ENCODE results near the gene CDH11. TPM values are rescaled to one million over a fixed set of nuclear protein-coding genes. Genes with fewer than 3 reads are reported as not detected.

Gene CDH11
- total RNA-seq, 4 donors from 2014 or later, result 22.4 to 47.8 (median 35.6) TPM

DNA sequence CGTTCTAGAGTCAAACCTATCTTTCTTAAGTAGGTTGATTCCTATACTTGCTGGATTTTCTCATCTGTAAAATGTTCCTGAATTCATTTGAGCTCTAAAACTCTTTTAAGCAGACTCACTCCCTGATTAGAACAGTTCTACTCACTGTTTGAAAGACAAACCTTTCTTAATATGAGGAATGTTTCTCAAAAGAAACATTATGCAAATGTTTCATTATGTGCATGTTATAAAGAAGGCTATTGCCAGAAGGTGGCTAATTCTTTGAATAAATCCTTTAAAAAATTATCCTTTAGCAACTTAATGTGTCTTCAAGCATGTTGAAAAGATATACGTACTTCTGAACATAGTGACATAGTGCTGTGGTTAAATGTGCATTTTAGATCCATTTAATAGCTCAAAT is 124.1 kb downstream of the CDH11 start:
- TF ChIP-seq EP300 (IDR thresholded peaks at IDR 0.05) (no peak), POLR2A (IDR thresholded peaks at IDR 0.05; ENCODE audit: low read depth) (no peak), POLR2AphosphoS5 (IDR thresholded peaks at IDR 0.05) (no peak)
- TF ChIP-seq, protein P1, sequence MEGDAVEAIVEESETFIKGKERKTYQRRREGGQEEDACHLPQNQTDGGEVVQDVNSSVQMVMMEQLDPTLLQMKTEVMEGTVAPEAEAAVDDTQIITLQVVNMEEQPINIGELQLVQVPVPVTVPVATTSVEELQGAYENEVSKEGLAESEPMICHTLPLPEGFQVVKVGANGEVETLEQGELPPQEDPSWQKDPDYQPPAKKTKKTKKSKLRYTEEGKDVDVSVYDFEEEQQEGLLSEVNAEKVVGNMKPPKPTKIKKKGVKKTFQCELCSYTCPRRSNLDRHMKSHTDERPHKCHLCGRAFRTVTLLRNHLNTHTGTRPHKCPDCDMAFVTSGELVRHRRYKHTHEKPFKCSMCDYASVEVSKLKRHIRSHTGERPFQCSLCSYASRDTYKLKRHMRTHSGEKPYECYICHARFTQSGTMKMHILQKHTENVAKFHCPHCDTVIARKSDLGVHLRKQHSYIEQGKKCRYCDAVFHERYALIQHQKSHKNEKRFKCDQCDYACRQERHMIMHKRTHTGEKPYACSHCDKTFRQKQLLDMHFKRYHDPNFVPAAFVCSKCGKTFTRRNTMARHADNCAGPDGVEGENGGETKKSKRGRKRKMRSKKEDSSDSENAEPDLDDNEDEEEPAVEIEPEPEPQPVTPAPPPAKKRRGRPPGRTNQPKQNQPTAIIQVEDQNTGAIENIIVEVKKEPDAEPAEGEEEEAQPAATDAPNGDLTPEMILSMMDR (IDR thresholded peaks at IDR 0.05), result no peak
- Histone ChIP-seq H3K4me1 (no peaks in the 10 kb centered on the region), H3K27ac (replicated peaks in 1 of 4) (no peak overlapping the region), H3K4me3 (no peak overlapping the region), H3K27me3 (no peaks in the 10 kb centered on the region), H3K9me3 (no peaks in the 10 kb centered on the region), H3K36me3 (peaks cover 0 to 23% (median 6%) of the 10 kb centered on the region in 4 donors)
- no peak for DNase-seq (ENCODE audit: extremely low spot score)
- WGBS, result 87% methylated on average over 2 of the region's 2 CpGs
- intact Hi-C loops (cut with DNase I), result no loop called here

DNA sequence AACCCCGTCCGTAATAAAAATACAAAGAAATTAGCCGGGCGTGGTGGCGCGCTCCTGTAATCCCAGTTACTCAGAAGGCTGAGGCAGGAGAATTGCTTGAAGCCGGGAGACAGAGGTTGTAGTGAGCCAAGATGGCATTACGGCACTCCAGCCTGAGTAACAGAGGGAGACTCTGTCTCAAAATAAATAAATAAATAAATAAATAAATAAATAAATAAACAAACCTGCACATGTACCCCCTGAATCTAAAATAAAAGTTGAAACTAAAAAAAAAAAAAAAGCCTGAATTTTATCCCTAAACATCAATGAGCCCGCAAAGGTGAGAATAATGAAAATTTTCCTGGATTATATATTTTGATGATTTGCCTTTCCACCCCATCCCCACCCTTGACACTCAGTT is 124.7 kb downstream of the CDH11 start:
- no peaks in the 10 kb centered on the region for H3K27me3 ChIP-seq

DNA sequence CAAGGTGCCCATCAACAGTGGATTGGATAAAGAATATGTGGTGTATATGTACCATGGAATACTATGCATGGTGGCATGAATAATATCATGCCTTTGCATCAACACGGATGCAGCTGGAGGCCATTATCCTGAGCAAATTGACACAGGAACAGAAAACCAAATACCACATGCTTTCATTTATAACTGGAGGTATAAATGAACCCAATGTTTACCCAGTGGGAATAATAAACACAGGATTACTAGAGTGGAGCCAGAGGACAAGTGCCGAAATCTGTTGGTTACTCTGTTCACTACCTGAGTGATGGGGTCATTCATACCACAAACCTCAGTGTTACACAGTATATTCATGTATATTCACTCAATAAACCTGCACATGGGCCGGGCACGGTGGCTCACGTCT is 125.2 kb downstream of the CDH11 start:
- H3K36me3 ChIP-seq, result peaks cover 0 to 34% (median 6%) of the 10 kb centered on the region in 4 donors
- no peak overlapping the region for H3K27ac ChIP-seq (replicated peaks in 1 of 4)
- 96% methylated on average over 5 of the region's 5 CpGs for WGBS
- H3K4me3 ChIP-seq, result no peak overlapping the region
- no peaks in the 10 kb centered on the region for H3K9me3 ChIP-seq
- H3K4me1 ChIP-seq, result no peaks in the 10 kb centered on the region
- TF ChIP-seq POLR2A (IDR thresholded peaks at IDR 0.05; ENCODE audit: low read depth) (no peak), POLR2AphosphoS5 (IDR thresholded peaks at IDR 0.05) (no peak), EP300 (IDR thresholded peaks at IDR 0.05) (no peak)
- TF ChIP-seq, protein P1 (IDR thresholded peaks at IDR 0.05), result no peak
- intact Hi-C loops (cut with DNase I), result no loop called here
- no peak for DNase-seq (ENCODE audit: extremely low spot score)
- no peaks in the 10 kb centered on the region for H3K27me3 ChIP-seq

More for the DNA sequence above, 124.7 kb downstream of the CDH11 start:
- intact Hi-C loops (cut with DNase I), result no loop called here
- no peak for TF ChIP-seq POLR2A (IDR thresholded peaks at IDR 0.05; ENCODE audit: low read depth)
- TF ChIP-seq, protein P1 (IDR thresholded peaks at IDR 0.05), result no peak
- TF ChIP-seq EP300 (IDR thresholded peaks at IDR 0.05), result no peak
- no peak for TF ChIP-seq POLR2AphosphoS5 (IDR thresholded peaks at IDR 0.05)
- Histone ChIP-seq H3K4me1 (no peaks in the 10 kb centered on the region), H3K9me3 (no peaks in the 10 kb centered on the region), H3K27ac (replicated peaks in 1 of 4) (no peak overlapping the region), H3K36me3 (peaks cover 0 to 29% (median 6%) of the 10 kb centered on the region in 4 donors), H3K4me3 (no peak overlapping the region)
- 97% methylated on average over 9 of the region's 9 CpGs for WGBS
- DNase-seq (ENCODE audit: extremely low spot score), result no peak

DNA sequence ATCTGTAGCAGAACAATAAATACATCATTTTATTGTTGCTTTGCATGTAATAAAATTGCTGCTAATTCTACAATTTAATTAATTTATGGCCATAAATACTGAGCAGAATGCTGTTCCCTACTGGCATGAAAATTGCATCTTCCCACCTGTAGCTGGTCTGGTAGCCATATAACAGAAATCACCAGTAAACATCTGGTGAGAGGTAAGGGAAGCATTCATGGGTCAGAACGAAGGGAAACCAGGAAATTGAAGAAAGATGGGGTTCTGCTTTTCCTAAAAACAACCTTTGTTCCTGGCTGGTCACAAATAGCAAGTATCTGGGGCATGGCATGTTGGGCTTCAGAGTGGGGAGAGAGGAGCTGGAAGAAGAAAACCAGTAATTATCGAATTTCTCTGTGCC is 128.4 kb downstream of the CDH11 start:
- Histone ChIP-seq H3K27me3 (no peaks in the 10 kb centered on the region), H3K9me3 (no peaks in the 10 kb centered on the region), H3K4me3 (no peak overlapping the region), H3K27ac (replicated peaks in 1 of 4) (no peak overlapping the region), H3K4me1 (no peaks in the 10 kb centered on the region), H3K36me3 (peaks cover 0 to 51% (median 13%) of the 10 kb centered on the region in 4 donors)
- DNase-seq (ENCODE audit: extremely low spot score), result no peak
- WGBS, result 81% methylated on average over 2 of the region's 2 CpGs
- intact Hi-C loops (cut with DNase I), result no loop called here
- no peak for TF ChIP-seq POLR2A (IDR thresholded peaks at IDR 0.05; ENCODE audit: low read depth)
- TF ChIP-seq, protein P1 (IDR thresholded peaks at IDR 0.05), result no peak
- no peak for TF ChIP-seq EP300 (IDR thresholded peaks at IDR 0.05)
- TF ChIP-seq POLR2AphosphoS5 (IDR thresholded peaks at IDR 0.05), result no peak

DNA sequence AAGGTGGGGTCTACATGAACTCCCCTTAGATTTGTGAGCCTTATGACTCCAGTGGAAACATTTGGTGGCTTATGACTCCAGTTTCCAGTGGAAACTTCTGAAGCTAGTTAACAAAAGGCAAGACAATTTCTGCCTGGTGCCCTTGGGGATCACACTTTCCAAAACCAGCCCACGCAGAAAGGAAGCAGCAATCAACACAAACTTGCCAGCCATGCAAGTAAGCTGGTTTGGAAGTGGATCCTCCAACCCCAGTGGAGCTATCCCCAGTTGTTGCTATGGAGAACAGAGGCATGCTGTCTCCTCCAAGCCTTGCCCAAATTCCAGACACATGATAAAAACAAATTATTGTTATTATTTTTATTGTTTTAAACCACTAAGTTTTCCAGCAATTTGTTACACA is 130.9 kb downstream of the CDH11 start:
- Histone ChIP-seq H3K9me3 (no peaks in the 10 kb centered on the region), H3K36me3 (peaks cover 0 to 55% (median 21%) of the 10 kb centered on the region in 4 donors), H3K27me3 (no peaks in the 10 kb centered on the region), H3K4me1 (no peaks in the 10 kb centered on the region), H3K27ac (replicated peaks in 1 of 4) (no peak overlapping the region), H3K4me3 (no peak overlapping the region)
- 90% methylated on average over 1 of the region's 1 CpG for WGBS
- intact Hi-C loops (cut with DNase I), result no loop called here
- DNase-seq (ENCODE audit: extremely low spot score), result no peak
- TF ChIP-seq POLR2AphosphoS5 (IDR thresholded peaks at IDR 0.05) (no peak), EP300 (IDR thresholded peaks at IDR 0.05) (no peak), POLR2A (IDR thresholded peaks at IDR 0.05; ENCODE audit: low read depth) (no peak)
- TF ChIP-seq, protein P1 (IDR thresholded peaks at IDR 0.05), result no peak
